Measurements from ENCODE around the gene SLC37A3. TPM values are rescaled to one million over a fixed set of nuclear protein-coding genes. Genes with fewer than 3 reads are reported as not detected.

SLC37A3 gene
- total RNA-seq, 1 experiment from 2014 or later: 52.7 TPM

DNA sequence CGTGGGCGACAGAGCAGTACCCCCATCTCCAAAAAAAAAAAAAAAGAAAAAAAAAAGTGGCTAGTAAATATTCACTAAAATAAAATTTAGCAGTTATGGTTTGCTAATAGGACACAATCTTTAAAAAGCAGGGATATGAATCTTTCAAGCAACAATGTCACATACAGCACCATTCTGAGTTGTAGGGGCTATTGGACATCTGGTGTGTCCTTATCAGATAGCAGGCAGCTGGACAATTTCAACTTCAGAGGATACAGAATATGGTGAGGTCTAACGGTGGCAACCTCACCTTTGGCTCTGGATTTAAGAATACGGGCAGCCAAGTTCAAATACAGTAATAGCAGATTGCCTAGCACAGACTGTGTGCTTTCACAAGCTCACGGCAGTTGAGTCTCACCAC is 51.1 kb downstream of the SLC37A3 start:
- H3K27ac ChIP-seq (ENCODE audit: insufficient read length, low read depth, low read length): no peak overlapping the region
- H2AFZ ChIP-seq (ENCODE audit: low read length): no peak overlapping the region
- H3K4me2 ChIP-seq (ENCODE audit: insufficient read depth, insufficient read length, low read length): no peak overlapping the region
- H2AK5ac ChIP-seq (ENCODE audit: insufficient read length, low read length): no peak overlapping the region
- no peak overlapping the region for H2BK15ac ChIP-seq (ENCODE audit: low read depth, low read length)
- H4K8ac ChIP-seq (replicated peaks; ENCODE audit: insufficient read length, low read depth, low read length): no peak overlapping the region
- no peak overlapping the region for H2BK120ac ChIP-seq (ENCODE audit: low read depth, low read length, poor library complexity, severe bottlenecking)
- no peaks in the 10 kb centered on the region for H3K9me3 Mint-ChIP-seq
- H2BK20ac ChIP-seq (ENCODE audit: low read depth, low read length, poor library complexity, severe bottlenecking): no peak overlapping the region
- no peak overlapping the region for H3T11ph ChIP-seq (ENCODE audit: low read length)
- DNase-seq: no peak
- H2BK12ac ChIP-seq (ENCODE audit: insufficient read length, low read depth, low read length): no peak overlapping the region
- H4K5ac ChIP-seq (ENCODE audit: insufficient read length, low read depth, low read length): no peak overlapping the region
- no peaks in the 10 kb centered on the region for H3K9me3 ChIP-seq (ENCODE audit: control insufficient read depth, low read depth, low read length)
- no peak overlapping the region for H3K56ac ChIP-seq (ENCODE audit: insufficient read length, low read depth, low read length)
- H3K4me3 Mint-ChIP-seq: no peak overlapping the region
- H3K18ac ChIP-seq (ENCODE audit: insufficient read length, low read depth, low read length): no peak overlapping the region
- WGBS (ENCODE audit: extremely low coverage, insufficient read length, low lambda C conversion rate): no CpG with 5 or more reads among the region's 5 CpGs
- H3K27me3 Mint-ChIP-seq (ENCODE audit: low read depth): no peaks in the 10 kb centered on the region
- peaks cover 8 to 23% of the 10 kb centered on the region in 2 experiments for H3K4me1 Mint-ChIP-seq
- TF ChIP-seq, protein P1, sequence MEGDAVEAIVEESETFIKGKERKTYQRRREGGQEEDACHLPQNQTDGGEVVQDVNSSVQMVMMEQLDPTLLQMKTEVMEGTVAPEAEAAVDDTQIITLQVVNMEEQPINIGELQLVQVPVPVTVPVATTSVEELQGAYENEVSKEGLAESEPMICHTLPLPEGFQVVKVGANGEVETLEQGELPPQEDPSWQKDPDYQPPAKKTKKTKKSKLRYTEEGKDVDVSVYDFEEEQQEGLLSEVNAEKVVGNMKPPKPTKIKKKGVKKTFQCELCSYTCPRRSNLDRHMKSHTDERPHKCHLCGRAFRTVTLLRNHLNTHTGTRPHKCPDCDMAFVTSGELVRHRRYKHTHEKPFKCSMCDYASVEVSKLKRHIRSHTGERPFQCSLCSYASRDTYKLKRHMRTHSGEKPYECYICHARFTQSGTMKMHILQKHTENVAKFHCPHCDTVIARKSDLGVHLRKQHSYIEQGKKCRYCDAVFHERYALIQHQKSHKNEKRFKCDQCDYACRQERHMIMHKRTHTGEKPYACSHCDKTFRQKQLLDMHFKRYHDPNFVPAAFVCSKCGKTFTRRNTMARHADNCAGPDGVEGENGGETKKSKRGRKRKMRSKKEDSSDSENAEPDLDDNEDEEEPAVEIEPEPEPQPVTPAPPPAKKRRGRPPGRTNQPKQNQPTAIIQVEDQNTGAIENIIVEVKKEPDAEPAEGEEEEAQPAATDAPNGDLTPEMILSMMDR (conservative IDR thresholded peaks at IDR 0.05): no peak
- no peaks in the 10 kb centered on the region for H3K27me3 ChIP-seq (ENCODE audit: insufficient read depth, low read length)
- no peak overlapping the region for H3K14ac ChIP-seq (ENCODE audit: insufficient read depth, low read length)
- H4K91ac ChIP-seq (ENCODE audit: insufficient read length, low read depth, low read length): no peak overlapping the region
- H3K79me1 ChIP-seq (ENCODE audit: insufficient read depth, low read depth, low read length, poor library complexity, severe bottlenecking): no peaks in the 10 kb centered on the region
- H2BK5ac ChIP-seq (ENCODE audit: insufficient read length, low read length): no peak overlapping the region
- H3K79me2 ChIP-seq (ENCODE audit: insufficient read depth, low read length): no peaks in the 10 kb centered on the region
- peaks cover 3% of the 10 kb centered on the region for H4K20me1 ChIP-seq (ENCODE audit: control insufficient read depth, insufficient read depth, insufficient read length)
- no peaks in the 10 kb centered on the region for H3K23me2 ChIP-seq (ENCODE audit: insufficient read length, low read depth, low read length, poor library complexity, severe bottlenecking)
- peaks cover 3% of the 10 kb centered on the region; the same call in 1 of the 2 replicates for H3K4me1 ChIP-seq (ENCODE audit: insufficient read depth, low read length)
- no peak overlapping the region for H3K4ac ChIP-seq (ENCODE audit: low read depth, low read length)
- H3K36me3 Mint-ChIP-seq (ENCODE audit: insufficient read depth in 1 of 3, low read depth in 3 of 3): peaks cover 30 to 70% (median 62%) of the 10 kb centered on the region in 3 experiments; a peak in 6 of 7 replicates
- no peak overlapping the region for H3K23ac ChIP-seq (ENCODE audit: insufficient read length, low read depth, low read length)
- no peak overlapping the region for H3K27ac Mint-ChIP-seq
- no peak overlapping the region for H3K9ac ChIP-seq (ENCODE audit: extremely low read depth, insufficient read length, low read length)

Measured in H9 (cell line).